Activated naive CD4-positive, alpha-beta T cell treated with anti-CD3 and anti-CD28 coated beads, Interleukin-2, amount 50 U/mL, for 24 hours (primary cell): ENCODE results near the gene SLC24A4.

Experiments used
- H3K27ac Mint-ChIP-seq: one replicate; pipeline ENCODE4 v1.8.0; 2021; ENCODE audit warnings: mild to moderate bottlenecking, mixed read lengths
- H3K27me3 Mint-ChIP-seq: one replicate; pipeline ENCODE4 v1.8.0; 2021; ENCODE audit warnings: mixed read lengths
- H3K36me3 Mint-ChIP-seq: one replicate; pipeline ENCODE4 v1.8.0; 2021; ENCODE audit warnings: mixed read lengths
- H3K4me1 Mint-ChIP-seq: one replicate; pipeline ENCODE4 v1.8.0; 2021; ENCODE audit warnings: mixed read lengths
- H3K4me3 Mint-ChIP-seq: one replicate; pipeline ENCODE4 v1.8.0; 2021; ENCODE audit warnings: mild to moderate bottlenecking, mixed read lengths
- H3K9me3 Mint-ChIP-seq: one replicate; pipeline ENCODE4 v1.8.0; 2021; ENCODE audit warnings: mixed read lengths

The SLC24A4 gene

GRCh38 chr14:92443741-92444140 lies 120.8 kb downstream of the SLC24A4 start:
- Mint-ChIP-seq H3K9me3 (no peaks in the 10 kb centered on the region), H3K27me3 (no peaks in the 10 kb centered on the region), H3K4me3 (no peak overlapping the region)

GRCh38 chr14:92446771-92447170 lies 123.8 kb downstream of the SLC24A4 start:
- Mint-ChIP-seq H3K27ac (no peak overlapping the region), H3K4me1 (peaks cover 3% of the 10 kb centered on the region), H3K4me3 (no peak overlapping the region), H3K9me3 (no peaks in the 10 kb centered on the region), H3K36me3 (no peaks in the 10 kb centered on the region), H3K27me3 (no peaks in the 10 kb centered on the region)

More at GRCh38 chr14:92443741-92444140, 120.8 kb downstream of the SLC24A4 start:
- H3K4me1 Mint-ChIP-seq: peaks cover 3% of the 10 kb centered on the region
- H3K36me3 Mint-ChIP-seq: no peaks in the 10 kb centered on the region
- H3K27ac Mint-ChIP-seq: no peak overlapping the region

GRCh38 chr14:92447416-92448197 lies 124.6 kb downstream of the SLC24A4 start:
- Mint-ChIP-seq H3K27me3 (no peaks in the 10 kb centered on the region), H3K9me3 (no peaks in the 10 kb centered on the region), H3K36me3 (no peaks in the 10 kb centered on the region), H3K27ac (no peak overlapping the region), H3K4me3 (no peak overlapping the region), H3K4me1 (peaks cover 3% of the 10 kb centered on the region)

- Mint-ChIP-seq H3K27ac (no peak overlapping the region), H3K4me1 (peaks cover 3% of the 10 kb centered on the region), H3K27me3 (no peaks in the 10 kb centered on the region), H3K4me3 (no peak overlapping the region), H3K36me3 (no peaks in the 10 kb centered on the region), H3K9me3 (no peaks in the 10 kb centered on the region)
Measured at GRCh38 chr14:92448786-92449185, 125.8 kb downstream of the SLC24A4 start.

GRCh38 chr14:92449404-92450181 lies 126.6 kb downstream of the SLC24A4 start:
- no peaks in the 10 kb centered on the region for H3K36me3 Mint-ChIP-seq
- H3K9me3 Mint-ChIP-seq: no peaks in the 10 kb centered on the region
- H3K4me3 Mint-ChIP-seq: no peak overlapping the region
- no peak overlapping the region for H3K27ac Mint-ChIP-seq
- H3K4me1 Mint-ChIP-seq: peaks cover 3% of the 10 kb centered on the region
- no peaks in the 10 kb centered on the region for H3K27me3 Mint-ChIP-seq

GRCh38 chr14:92450351-92451070 lies 127.5 kb downstream of the SLC24A4 start:
- H3K9me3 Mint-ChIP-seq: no peaks in the 10 kb centered on the region
- no peaks in the 10 kb centered on the region for H3K36me3 Mint-ChIP-seq
- peak overlapping the region; percentile 35 for H3K27ac Mint-ChIP-seq
- H3K4me3 Mint-ChIP-seq: no peak overlapping the region
- H3K27me3 Mint-ChIP-seq: no peaks in the 10 kb centered on the region
- peaks cover 3% of the 10 kb centered on the region for H3K4me1 Mint-ChIP-seq

GRCh38 chr14:92451245-92451644 lies 128.3 kb downstream of the SLC24A4 start:
- H3K9me3 Mint-ChIP-seq: no peaks in the 10 kb centered on the region
- no peak overlapping the region for H3K4me3 Mint-ChIP-seq
- H3K27ac Mint-ChIP-seq: no peak overlapping the region
- H3K4me1 Mint-ChIP-seq: peaks cover 3% of the 10 kb centered on the region
- no peaks in the 10 kb centered on the region for H3K36me3 Mint-ChIP-seq
- no peaks in the 10 kb centered on the region for H3K27me3 Mint-ChIP-seq

- H3K4me3 Mint-ChIP-seq: no peak overlapping the region
- peaks cover 3% of the 10 kb centered on the region for H3K4me1 Mint-ChIP-seq
- H3K27ac Mint-ChIP-seq: no peak overlapping the region
- no peaks in the 10 kb centered on the region for H3K9me3 Mint-ChIP-seq
- H3K36me3 Mint-ChIP-seq: no peaks in the 10 kb centered on the region
- no peaks in the 10 kb centered on the region for H3K27me3 Mint-ChIP-seq
Measured at GRCh38 chr14:92451755-92452154, 128.8 kb downstream of the SLC24A4 start.

GRCh38 chr14:92452471-92452870 lies 129.5 kb downstream of the SLC24A4 start:
- Mint-ChIP-seq H3K27me3 (no peaks in the 10 kb centered on the region), H3K9me3 (no peaks in the 10 kb centered on the region), H3K4me1 (no peaks in the 10 kb centered on the region), H3K27ac (no peak overlapping the region), H3K36me3 (no peaks in the 10 kb centered on the region), H3K4me3 (no peak overlapping the region)

GRCh38 chr14:92453691-92454090 lies 130.7 kb downstream of the SLC24A4 start:
- Mint-ChIP-seq H3K27ac (no peak overlapping the region), H3K4me3 (no peak overlapping the region), H3K27me3 (no peaks in the 10 kb centered on the region), H3K4me1 (no peaks in the 10 kb centered on the region), H3K36me3 (no peaks in the 10 kb centered on the region), H3K9me3 (no peaks in the 10 kb centered on the region)

GRCh38 chr14:92455231-92455630 lies 132.3 kb downstream of the SLC24A4 start:
- Mint-ChIP-seq H3K27ac (no peak overlapping the region), H3K4me3 (no peak overlapping the region), H3K4me1 (no peaks in the 10 kb centered on the region), H3K9me3 (no peaks in the 10 kb centered on the region), H3K27me3 (no peaks in the 10 kb centered on the region), H3K36me3 (no peaks in the 10 kb centered on the region)

GRCh38 chr14:92456215-92457015 lies 133.4 kb downstream of the SLC24A4 start:
- Mint-ChIP-seq H3K4me3 (no peak overlapping the region), H3K36me3 (no peaks in the 10 kb centered on the region), H3K4me1 (peaks cover 2% of the 10 kb centered on the region), H3K27ac (no peak overlapping the region), H3K27me3 (no peaks in the 10 kb centered on the region), H3K9me3 (no peaks in the 10 kb centered on the region)

GRCh38 chr14:92457016-92457565 lies 134.1 kb downstream of the SLC24A4 start:
- H3K4me1 Mint-ChIP-seq: peaks cover 4% of the 10 kb centered on the region
- H3K9me3 Mint-ChIP-seq: no peaks in the 10 kb centered on the region
- no peak overlapping the region for H3K4me3 Mint-ChIP-seq
- H3K36me3 Mint-ChIP-seq: no peaks in the 10 kb centered on the region
- H3K27me3 Mint-ChIP-seq: no peaks in the 10 kb centered on the region
- no peak overlapping the region for H3K27ac Mint-ChIP-seq

- H3K4me3 Mint-ChIP-seq: no peak overlapping the region
- peaks cover 10% of the 10 kb centered on the region for H3K4me1 Mint-ChIP-seq
- peaks cover 1% of the 10 kb centered on the region for H3K27me3 Mint-ChIP-seq
- no peaks in the 10 kb centered on the region for H3K9me3 Mint-ChIP-seq
- H3K27ac Mint-ChIP-seq: no peak overlapping the region
- no peaks in the 10 kb centered on the region for H3K36me3 Mint-ChIP-seq
Measured at GRCh38 chr14:92458136-92459029, 135.4 kb downstream of the SLC24A4 start.
